Panc1 (cell line): Measurements from ENCODE around the gene TMEM229B. TPM values are rescaled to one million over a fixed set of nuclear protein-coding genes. Genes with fewer than 3 reads are reported as not detected.

Experiments used
- ATAC-seq: fragments of 200-7000 bp; cut with Tn5 transposase; 2 replicates; pipeline ENCODE4 v1.9.1; 2020; ENCODE audit warnings: mild to moderate bottlenecking, moderate library complexity
- BruUV-seq: library from RNA; stranded (reverse); fragments of 400-500 nt; replicated peaks from 2 replicates; lab custom pipeline; 2021; lab: Mats Ljungman, UMichigan
- CTCF ChIA-PET: fragments of 300-600 bp; sonication (Branson Sonifier 250); formaldehyde crosslinking; loops from one replicate; lab custom pipeline; 2022; ENCODE audit warnings: antibody characterized with exemption; lab: Charles Lee
- POLR2A ChIA-PET: fragments of 300-600 bp; sonication (Branson Sonifier 250); formaldehyde crosslinking; loops from one replicate; lab custom pipeline; 2022; ENCODE audit warnings: antibody characterized with exemption; lab: Charles Lee
- DNase-seq: peaks from one replicate; pipeline ENCODE4 v3.0.0-alpha.2; 2010; ENCODE audit warnings: low read depth, low spot score
- H3K27ac ChIP-seq: 2 replicates; pipeline ENCODE4 v1.5.1; 2011; ENCODE audit warnings: mild to moderate bottlenecking, low read length, inconsistent platforms
- H3K27me3 ChIP-seq: fragments of 200-500 bp; sonication (Bioruptor generic); 2 replicates; pipeline ENCODE4 v1.6.0; 2014; ENCODE audit warnings: low read length, inconsistent platforms; ENCODE audit not compliant: control insufficient read depth, insufficient read depth
- H3K36me3 ChIP-seq: fragments of 200-500 bp; sonication (Bioruptor generic); 2 replicates; pipeline ENCODE4 v1.5.1; 2014; ENCODE audit warnings: inconsistent platforms, mild to moderate bottlenecking, low read length, moderate library complexity; ENCODE audit not compliant: control insufficient read depth, insufficient read depth
- H3K4me1 ChIP-seq: 2 replicates; pipeline ENCODE4 v1.5.1; 2011; ENCODE audit warnings: inconsistent platforms, mild to moderate bottlenecking, low read length, moderate library complexity; ENCODE audit not compliant: control insufficient read depth, insufficient read depth
- H3K4me3 ChIP-seq, 2 experiments: 2 replicates each; pipeline ENCODE4 v1.5.1; 2011 to 2012; ENCODE audit warnings: low read depth in 2 of 2, low read length in 2 of 2, mild to moderate bottlenecking in 2 of 2, inconsistent platforms in 1 of 2, moderate library complexity in 1 of 2
- H3K9me3 ChIP-seq: fragments of 200-500 bp; sonication (Bioruptor generic); 2 replicates; pipeline ENCODE4 v1.5.1; 2014; ENCODE audit warnings: low read depth, mild to moderate bottlenecking, inconsistent platforms, low read length, moderate library complexity; ENCODE audit not compliant: control insufficient read depth, insufficient read depth
- CTCF ChIP-seq: fragments of 450-650 bp; IDR thresholded peaks from 2 replicates; pipeline ENCODE4 v1.5.1; 2017; ENCODE audit warnings: mild to moderate bottlenecking
- POLR2AphosphoS5 ChIP-seq: IDR thresholded peaks from 2 replicates; pipeline ENCODE4 v1.6.1; 2012; ENCODE audit warnings: mild to moderate bottlenecking, low read depth, low read length, moderate library complexity
- REST ChIP-seq, 2 experiments: IDR thresholded peaks; 2 replicates each; pipeline ENCODE4 v1.6.1; 2011 to 2012; ENCODE audit warnings: low read depth in 2 of 2, control low read depth in 1 of 2, low read length in 1 of 2, mild to moderate bottlenecking in 1 of 2, moderate library complexity in 1 of 2; ENCODE audit not compliant: insufficient read depth in 1 of 2
- SIN3A ChIP-seq: IDR thresholded peaks from 2 replicates; pipeline ENCODE4 v1.6.1; 2012; ENCODE audit warnings: low read depth, mild to moderate bottlenecking, low read length, moderate library complexity, borderline replicate concordance; ENCODE audit not compliant: insufficient read depth
- TCF7L2 ChIP-seq: IDR thresholded peaks from 2 replicates; pipeline ENCODE4 v1.6.1; 2011; ENCODE audit warnings: mild to moderate bottlenecking, low read depth, low read length, inconsistent platforms
- in situ Hi-C: cut with HindIII; loops from 2 replicates; pipeline ENCODE4 v1.10.0; 2016; ENCODE audit warnings: low sequenced_read_pairs, low pct_unique_long_range_greater_than_20kb
- intact Hi-C: fragments of 100-400 bp; cut with micrococcal nuclease; formaldehyde crosslinking; loops from one replicate; pipeline ENCODE4 v1.10.0; 2022; ENCODE audit not compliant: unreplicated experiment
- total RNA-seq: library from RNA; stranded (reverse); gene quantifications from one replicate; pipeline ENCODE4 v1.2.1, GENCODE V29; 2021; ENCODE audit not compliant: unreplicated experiment

The TMEM229B gene
- total RNA-seq, 1 experiment from 2014 or later = 1.6 TPM

- ChIA-PET CTCF (interaction anchor here (1.7 kb wide), 1 partner anchor 155 kb away, joined by 5 read pairs; the partner anchor contains the start of gene ATP6V1D), POLR2A (no interaction called here)
- H3K36me3 ChIP-seq = no peaks in the 10 kb centered on the region
- H3K27ac ChIP-seq = no peak overlapping the region
- H3K27me3 ChIP-seq = no peaks in the 10 kb centered on the region; the same call in 1 of the 2 replicates
- no peak for DNase-seq
- peak overlapping the region; percentile 53 to 57 for H3K4me3 ChIP-seq
- intact Hi-C loops (loop anchor here (10.0 kb wide), 1 partner anchor 90 kb away; no protein-coding TSS in a partner anchor), in situ Hi-C loops (no loop called here)
- no peaks in the 10 kb centered on the region for H3K9me3 ChIP-seq
- peak; percentile 60 for ATAC-seq
- H3K4me1 ChIP-seq = peaks cover 14% of the 10 kb centered on the region; the same call in 1 of the 2 replicates
- no TSS peak for BruUV-seq
- TF ChIP-seq TCF7L2 (no peak), REST (IDR thresholded peaks at IDR 0.05; ENCODE audit: insufficient read depth in 1 of 2, low read depth in 2 of 2, low read length in 1 of 2) (no peak), CTCF (no peak), SIN3A (no peak), POLR2AphosphoS5 (no peak)
Observed at GRCh38 chr14:67514650-67515385, 26.3 kb upstream of the TMEM229B start.

GRCh38 chr14:67514203-67514607 is 25.7 kb upstream of the TMEM229B start:
- Histone ChIP-seq H3K36me3 (no peaks in the 10 kb centered on the region), H3K9me3 (no peaks in the 10 kb centered on the region), H3K27me3 (no peaks in the 10 kb centered on the region; the same call in 1 of the 2 replicates), H3K4me1 (peaks cover 14% of the 10 kb centered on the region; the same call in 1 of the 2 replicates), H3K4me3 (peak overlapping the region; percentile 53 to 57), H3K27ac (no peak overlapping the region)
- CTCF ChIA-PET = interaction anchor here (1.7 kb wide), 1 partner anchor 155 kb away, joined by 5 read pairs; the partner anchor contains the start of gene ATP6V1D
- POLR2A ChIA-PET = no interaction called here
- intact Hi-C loops (loop anchor here (10.0 kb wide), 1 partner anchor 89 kb away; no protein-coding TSS in a partner anchor), in situ Hi-C loops (no loop called here)
- DNase-seq (no peak), ATAC-seq (no peak)
- TF ChIP-seq TCF7L2 (no peak), POLR2AphosphoS5 (no peak), SIN3A (no peak), REST (IDR thresholded peaks at IDR 0.05; ENCODE audit: insufficient read depth in 1 of 2, low read depth in 2 of 2, low read length in 1 of 2) (no peak)
- BruUV-seq = no TSS peak
